ENCODE measurements around the gene ENDOU.

Gene ENDOU, protein sequence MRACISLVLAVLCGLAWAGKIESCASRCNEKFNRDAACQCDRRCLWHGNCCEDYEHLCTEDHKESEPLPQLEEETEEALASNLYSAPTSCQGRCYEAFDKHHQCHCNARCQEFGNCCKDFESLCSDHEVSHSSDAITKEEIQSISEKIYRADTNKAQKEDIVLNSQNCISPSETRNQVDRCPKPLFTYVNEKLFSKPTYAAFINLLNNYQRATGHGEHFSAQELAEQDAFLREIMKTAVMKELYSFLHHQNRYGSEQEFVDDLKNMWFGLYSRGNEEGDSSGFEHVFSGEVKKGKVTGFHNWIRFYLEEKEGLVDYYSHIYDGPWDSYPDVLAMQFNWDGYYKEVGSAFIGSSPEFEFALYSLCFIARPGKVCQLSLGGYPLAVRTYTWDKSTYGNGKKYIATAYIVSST

DNA sequence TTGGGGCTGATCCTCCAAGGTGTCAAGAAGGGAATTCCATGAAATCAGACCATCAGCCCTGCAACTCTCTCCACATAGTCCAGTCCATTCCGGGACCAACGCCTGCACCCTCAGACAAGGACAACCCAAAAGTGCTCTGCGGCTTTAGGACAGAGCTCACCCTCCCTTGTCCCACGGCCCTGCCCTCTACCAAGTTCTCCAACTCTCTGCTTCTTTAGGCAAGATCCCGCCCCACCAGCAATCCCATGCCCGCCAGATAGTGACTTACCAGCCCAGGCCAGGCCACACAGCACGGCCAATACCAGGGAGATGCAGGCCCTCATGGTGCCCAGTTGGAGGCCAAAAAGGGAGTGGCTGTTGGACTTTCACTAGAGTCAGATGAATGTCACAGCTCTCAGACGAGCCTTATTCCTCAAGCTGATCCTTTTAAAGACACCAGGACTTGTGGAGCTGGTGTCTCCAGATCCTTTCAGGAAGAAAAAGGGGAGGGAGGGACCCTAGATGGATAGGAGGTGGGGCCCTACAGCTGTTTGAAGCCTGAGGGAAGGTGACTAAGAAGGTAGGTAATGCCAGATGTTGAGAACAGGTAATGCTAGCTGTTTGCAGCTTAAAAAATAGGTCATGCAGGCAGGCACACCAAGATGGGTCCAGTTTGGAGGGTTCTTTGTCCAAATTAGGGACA lies at the start of gene ENDOU:
ENDOU (minus strand) TSS at position 400 of the 682 bp plus-strand sequence; CDS start at position 323, 77 bp downstream.
- DNase-seq (ENCODE audit: low read depth in 1 of 2, low spot score in 1 of 2) = no peak

DNA sequence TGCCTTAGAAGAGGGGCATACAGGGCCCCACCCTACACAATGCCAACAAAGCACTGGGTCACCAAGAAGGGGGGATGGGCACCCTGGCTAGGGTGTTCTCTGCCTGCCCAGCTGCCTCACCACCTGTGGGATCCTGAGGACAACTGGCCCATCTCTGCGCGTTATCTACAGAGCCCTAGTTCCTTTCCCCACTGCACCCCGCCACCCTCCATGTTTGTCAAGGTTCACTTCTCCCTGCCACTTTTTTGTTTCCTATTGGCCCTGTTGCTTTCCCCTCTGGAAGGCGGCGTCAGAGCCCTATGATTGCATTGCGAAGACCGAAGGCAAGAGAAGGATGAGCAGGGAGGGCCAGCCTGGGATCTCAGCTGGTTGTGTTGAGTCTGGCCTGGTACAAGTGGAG lies 49.4 kb upstream of the ENDOU start:
- DNase-seq (ENCODE audit: low read depth in 1 of 2, low spot score in 1 of 2) = no peak

DNA sequence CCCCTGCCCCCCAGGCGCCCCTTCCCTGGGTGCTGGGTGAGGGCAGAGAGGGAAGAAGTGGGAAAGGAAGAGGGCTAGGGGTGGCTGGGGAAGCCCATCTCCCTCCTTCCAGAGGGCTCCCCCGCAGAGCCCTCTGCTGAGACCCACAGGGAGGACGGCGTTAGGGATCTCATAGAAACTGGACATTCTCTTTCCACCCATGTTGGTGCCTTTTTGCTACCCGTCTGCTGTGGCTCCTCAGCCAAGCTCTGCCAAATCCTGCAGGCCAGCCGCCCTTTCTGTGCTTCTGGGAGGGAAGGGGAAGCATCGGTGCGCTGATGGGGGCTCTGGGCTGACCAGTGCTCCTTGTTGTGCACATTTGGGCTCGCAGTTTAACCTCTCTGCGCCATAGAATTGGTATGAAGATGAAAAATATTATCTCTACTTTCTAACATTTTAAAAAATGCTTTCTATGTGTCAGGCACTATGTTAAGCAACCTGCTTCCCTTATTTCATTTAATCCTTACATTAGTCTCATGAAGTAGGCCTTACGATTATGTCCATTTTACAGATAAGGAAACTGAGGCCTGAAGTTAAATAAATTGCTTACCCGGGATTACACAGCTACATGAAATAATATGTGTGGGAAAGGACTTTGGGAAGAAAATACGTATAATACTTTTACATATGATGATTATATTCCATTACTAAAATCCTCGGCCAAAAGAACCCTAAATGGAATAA lies 48.7 kb upstream of the ENDOU start:
- DNase-seq (ENCODE audit: low read depth in 1 of 2, low spot score in 1 of 2) = no peak

DNA sequence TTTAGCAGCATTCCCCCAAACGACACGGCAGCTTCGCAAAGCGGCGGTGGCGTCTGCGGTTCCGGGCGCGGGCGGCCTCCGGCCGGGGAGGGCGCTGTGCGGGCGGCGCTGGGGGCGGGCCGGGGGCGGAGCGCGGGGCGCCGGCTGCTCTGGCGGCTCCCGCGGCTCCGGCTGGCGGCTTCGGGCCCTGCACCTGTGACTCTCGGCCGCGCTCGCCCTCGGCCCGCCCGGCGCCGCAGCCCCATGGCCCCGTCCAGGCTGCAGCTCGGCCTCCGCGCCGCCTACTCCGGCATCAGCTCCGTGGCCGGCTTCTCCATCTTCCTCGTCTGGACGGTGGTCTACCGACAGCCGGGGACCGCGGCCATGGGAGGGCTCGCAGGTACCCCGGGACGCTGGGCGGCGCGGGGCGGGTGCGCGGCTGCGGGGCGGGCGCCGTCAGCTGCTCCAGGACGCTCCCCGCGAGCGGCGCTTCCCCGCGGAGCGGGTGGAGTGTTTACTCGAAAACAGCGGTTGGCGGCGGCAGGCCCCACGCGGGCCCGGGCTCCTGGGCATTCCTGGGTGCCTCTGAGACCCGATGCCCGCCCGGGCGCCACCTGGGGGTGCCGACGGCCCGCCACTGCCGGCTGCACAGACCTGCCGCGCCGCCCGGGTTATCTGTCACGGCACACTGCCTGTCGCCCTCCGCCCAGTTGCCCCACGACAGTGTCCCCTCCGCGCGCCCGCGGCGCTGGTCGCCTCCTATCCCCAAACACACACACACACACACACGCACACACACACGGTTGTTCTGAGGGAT lies 48.0 kb upstream of the ENDOU start, which contains the start of gene SLC48A1:
SLC48A1 (plus strand) TSS at position 177 of the 796 bp plus-strand sequence; CDS start at position 244, 67 bp downstream.
- peak; percentile 45 to 67 for DNase-seq (ENCODE audit: low read depth in 1 of 2, low spot score in 1 of 2)

DNA sequence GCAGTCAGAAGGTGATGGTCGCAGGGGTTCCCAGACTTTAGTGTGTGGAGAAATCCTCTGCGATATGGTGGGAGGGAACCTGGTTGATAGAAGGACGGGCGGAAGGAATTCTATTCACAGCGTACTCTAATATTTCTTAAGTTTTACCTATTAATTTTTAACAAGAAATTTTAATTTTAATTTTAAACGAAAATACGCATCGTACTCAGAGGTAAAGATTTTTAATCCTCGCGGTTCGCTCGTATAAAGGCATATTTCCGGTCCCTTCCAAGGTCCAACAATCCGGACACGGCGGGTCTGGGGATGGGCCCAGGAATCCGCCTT lies 47.4 kb upstream of the ENDOU start:
- no peak for DNase-seq (ENCODE audit: low read depth in 1 of 2, low spot score in 1 of 2)

DNA sequence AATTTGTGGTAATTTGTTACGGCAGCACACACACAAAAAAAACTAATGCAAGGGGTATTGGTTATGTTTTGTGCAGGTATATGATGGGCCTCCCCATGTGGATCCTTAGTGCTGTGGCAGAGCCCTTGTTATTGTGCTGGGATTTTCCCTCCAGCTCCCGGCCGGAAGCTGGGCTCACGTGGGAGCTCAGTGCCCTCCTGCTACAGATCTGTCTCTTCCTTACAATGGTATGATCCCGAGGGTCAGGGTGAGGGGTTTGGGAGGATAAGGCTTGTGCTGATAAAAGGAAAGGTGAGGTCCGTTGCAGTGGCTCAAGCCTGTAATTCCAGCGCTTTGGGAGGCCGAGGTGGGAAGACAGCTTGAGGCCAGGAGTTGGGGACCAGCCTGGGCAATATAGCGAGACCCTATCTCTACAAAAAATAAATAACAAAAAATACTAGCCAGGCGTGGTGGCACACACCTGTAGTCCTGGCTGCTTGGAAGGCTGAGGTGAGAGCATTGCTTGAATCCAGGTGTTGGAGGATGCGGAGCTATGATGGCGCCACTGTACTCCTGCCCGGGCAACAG lies 46.9 kb upstream of the ENDOU start:
- DNase-seq (ENCODE audit: low read depth in 1 of 2, low spot score in 1 of 2) = no peak

DNA sequence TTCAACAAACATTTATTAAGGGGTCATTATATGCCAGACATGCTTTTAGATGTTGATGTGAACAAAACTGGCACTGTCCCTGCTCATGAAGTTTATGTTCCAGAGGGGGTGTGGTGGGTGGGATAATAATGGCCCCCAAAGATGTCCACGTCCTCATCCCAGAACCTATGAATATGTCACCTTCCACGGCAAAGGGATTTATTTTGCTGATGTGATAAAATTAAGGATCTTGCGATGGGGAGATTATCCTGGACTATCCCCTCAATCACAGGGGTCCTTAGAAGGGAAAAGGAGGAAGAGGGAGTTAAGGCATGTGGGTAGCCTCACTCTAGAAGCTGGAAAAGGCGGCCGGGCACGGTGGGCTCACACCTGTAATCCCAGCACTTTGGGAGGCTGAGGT lies 46.0 kb upstream of the ENDOU start:
- DNase-seq (ENCODE audit: low read depth in 1 of 2, low spot score in 1 of 2) = no peak

DNA sequence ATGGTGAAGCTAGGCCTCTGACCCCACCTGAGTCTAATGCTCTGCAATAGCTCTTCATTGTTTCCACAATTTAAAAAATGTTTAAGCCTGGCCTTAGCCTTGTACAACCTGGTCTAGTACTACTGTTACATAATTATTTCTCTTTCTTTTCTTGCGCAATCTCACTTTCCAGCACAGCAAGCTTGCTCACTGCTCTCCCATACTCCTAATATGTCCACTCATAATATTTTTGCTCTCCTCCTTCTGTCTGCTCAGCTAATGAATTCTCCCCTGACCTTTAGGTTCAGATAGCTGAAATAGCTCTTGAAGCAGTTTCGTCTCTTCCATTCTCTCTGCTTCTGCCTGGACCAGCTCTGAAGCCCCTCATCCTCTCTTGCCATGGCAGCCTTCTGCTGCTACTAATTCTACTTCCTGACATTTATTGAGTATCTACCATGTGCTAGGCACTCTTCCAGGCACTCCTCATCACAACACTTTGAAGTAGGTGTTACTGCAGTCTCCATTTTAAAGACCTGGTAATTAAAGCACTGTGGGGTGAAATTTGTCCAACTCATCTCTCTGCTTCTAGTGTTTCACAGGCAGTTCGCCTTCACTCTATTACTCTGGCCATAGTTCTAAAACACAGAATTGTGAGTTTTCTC lies 44.9 kb upstream of the ENDOU start:
- DNase-seq (ENCODE audit: low read depth in 1 of 2, low spot score in 1 of 2) = no peak

DNA sequence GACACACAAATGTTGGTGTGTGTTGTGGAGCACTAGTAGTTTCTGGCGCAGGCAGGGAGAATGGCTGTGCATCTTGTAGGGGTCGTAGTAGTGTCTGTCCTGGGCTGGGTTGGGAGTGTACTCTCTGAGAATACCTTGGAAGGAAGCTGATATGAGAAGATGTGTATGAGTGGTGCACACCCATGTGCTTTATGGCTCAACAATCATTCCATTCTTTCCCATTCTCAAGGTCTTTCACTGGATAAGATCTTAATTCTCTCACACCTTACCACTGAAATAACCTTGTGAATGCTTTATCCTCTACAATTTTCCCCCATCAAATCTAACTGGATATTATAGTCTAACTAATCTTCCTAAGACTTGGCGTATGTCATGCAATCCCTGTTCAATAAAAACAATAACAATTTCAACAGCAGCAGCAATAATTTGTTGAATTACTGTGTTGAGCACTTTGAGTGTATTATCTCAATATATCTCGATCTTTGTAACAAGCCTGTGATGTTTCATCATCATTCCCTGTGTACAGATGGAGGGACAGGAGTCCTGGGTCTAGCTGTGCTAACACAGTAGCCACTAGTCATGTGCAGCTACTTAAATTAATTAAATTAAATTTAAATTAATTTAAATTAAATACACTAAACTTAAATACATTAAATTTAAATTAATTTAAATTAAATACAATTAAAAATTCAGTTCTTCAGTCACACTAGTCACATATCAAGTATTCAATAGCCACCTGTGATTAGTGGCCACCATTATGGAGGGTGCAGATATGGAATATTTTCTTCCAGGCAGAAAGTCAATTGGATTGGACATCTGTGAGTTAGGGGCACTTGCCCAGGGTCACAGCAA lies 44.2 kb upstream of the ENDOU start:
- DNase-seq (ENCODE audit: low read depth in 1 of 2, low spot score in 1 of 2) = no peak

DNA sequence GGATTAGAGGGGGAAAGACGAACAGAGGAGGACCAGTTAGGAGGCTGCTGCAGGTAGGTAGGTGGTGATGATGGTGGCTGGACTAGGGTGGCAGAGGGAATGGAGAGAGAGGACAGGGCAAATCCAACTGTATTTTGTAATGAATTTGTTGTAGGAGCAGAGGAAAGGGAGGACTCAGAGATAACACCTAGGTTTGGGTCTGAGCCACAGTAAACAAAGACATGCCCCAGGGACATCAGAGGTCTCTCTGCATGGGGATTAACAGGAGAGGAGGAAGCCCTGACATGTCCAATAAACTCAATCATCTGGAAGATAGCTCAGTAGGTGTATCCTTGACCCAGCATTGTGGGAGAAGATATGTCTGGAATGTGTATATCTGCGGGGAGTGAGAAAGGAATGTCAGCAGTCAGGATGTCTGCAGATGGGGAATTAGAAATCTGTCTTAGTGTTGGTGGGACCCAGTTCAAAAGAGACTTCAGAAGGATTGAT lies 43.1 kb upstream of the ENDOU start:
- no peak for DNase-seq (ENCODE audit: low read depth in 1 of 2, low spot score in 1 of 2)

DNA sequence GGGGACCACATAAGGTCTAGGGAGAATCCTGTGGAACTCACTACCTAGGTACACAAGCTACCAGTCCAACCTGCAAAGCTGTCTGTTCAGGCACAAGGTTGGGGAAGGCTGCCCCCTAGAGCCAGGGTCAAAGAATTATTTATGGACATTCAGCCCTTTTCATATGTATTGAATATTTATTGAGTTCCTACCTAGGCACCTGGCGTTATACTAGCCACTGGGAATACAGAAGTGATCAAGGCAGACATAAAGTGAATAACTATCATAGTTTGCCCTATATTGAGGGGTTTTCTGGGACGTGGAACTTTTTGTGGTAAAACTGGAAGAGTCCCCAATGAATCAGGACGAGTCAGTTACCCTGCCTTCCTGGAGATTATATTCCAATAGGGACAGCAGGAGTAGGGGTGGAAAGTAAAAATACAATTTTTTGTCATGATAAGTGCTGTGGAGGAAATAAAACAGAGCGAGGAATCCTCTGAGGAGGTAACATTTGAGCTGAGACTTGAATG lies 42.0 kb upstream of the ENDOU start:
- peak; percentile 41 to 49 for DNase-seq (ENCODE audit: low read depth in 1 of 2, low spot score in 1 of 2)

DNA sequence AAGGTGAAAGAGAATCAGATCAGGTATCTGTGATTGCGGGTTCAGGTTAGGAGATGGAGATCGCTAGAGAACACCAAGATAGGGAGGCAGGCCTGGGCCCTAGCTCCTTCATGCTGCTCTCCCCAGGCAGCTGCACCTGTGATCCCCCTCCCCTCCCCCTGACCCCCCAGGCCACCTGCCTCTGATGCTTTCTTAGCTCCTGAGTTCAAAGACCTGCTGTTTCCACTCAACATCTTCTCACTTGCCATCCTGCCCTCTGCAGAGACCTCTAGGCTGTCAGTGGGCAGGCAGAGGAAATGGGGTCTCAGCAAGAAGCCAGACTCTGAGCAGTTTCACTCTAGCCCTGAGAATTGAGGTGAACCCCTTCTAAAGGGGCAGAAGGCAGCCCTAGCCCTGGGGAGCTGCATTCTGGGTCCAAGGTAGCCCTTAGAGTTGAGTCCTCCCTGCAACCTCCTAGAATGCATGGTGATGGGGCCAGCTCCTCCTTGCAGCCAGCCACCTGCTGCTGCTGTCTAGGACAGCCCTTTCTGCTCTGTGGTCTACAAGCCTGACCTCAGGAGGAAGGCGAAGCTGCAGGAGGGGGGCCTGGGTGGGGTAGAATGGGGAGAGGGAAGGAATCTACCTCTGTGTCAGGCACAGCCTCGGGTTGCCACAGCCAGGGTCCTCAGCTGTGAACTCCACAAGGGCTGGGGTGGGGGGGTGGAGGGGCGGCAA lies 41.4 kb upstream of the ENDOU start:
- DNase-seq (ENCODE audit: low read depth in 1 of 2, low spot score in 1 of 2) = no peak

DNA sequence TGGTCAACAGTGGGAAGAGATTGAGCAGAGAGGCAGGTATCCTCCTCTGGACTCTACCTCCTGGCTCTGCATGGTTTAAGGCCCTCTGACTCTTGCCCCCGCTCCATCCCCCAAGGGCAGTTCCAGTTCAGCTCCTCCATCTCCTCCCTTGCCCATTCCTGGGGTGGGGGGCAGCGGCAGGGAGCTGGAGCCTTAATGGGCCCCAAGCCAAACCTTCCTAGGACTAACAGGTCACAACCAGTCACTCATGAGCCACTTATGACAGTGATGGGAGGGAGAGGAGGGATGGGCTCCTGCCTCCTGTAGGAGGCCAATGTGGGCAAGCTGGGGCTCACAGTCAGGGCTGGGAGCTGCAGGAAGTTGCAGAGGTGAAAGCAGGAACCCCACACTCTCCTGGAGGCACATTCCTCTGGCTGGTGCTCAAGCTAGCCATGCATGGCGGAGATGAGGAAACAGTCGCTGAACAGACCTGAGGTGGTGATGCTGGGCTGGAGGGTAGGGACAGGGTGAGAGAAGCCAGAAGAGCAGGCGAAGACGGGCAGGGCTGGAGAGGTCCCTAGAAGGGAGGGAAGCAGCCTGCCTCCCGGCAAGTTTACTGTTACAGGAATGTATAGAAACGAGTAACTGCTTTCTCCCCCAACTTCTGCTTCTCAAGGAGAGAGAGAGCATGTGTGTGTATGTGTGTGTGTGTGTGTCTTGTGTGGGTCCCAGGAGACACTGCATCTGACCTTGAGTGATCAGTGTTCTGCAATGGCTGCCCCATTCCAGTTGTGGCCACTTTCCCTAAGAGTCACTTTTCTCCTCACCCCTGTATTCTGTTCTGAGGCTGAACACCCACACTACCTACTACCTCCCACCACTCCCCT lies 38.4 kb upstream of the ENDOU start:
- no peak for DNase-seq (ENCODE audit: low read depth in 1 of 2, low spot score in 1 of 2)

DNA sequence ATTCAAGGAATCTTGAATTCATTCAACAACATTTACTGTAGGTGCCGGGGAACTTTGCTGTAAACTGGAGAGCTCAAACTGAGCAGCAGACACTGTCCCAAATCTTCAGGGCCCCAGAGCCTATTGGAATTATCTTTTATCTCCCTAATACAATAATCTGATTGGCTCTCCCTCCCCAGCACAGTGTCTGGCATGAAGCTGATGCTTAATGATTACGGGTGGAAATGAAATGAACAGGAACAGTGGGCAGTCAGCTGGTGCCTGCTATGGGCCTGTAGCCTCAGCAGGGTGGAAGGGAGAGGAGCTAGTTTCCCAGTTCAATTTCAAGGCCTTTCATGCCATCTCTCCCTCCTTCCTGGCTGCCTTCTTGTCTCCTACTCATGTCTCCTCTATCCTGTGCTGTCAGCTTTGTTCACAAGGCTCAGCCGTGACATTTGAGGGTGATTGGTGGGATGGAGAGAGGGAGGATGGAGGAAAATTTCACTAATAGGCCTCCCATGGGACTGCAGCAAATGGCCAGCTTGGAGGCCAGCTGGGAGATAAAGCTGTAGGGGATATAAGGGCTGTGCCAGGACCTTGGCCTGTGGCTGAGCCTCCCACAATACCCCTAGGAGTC lies 37.7 kb upstream of the ENDOU start:
- DNase-seq (ENCODE audit: low read depth in 1 of 2, low spot score in 1 of 2) = no peak

DNA sequence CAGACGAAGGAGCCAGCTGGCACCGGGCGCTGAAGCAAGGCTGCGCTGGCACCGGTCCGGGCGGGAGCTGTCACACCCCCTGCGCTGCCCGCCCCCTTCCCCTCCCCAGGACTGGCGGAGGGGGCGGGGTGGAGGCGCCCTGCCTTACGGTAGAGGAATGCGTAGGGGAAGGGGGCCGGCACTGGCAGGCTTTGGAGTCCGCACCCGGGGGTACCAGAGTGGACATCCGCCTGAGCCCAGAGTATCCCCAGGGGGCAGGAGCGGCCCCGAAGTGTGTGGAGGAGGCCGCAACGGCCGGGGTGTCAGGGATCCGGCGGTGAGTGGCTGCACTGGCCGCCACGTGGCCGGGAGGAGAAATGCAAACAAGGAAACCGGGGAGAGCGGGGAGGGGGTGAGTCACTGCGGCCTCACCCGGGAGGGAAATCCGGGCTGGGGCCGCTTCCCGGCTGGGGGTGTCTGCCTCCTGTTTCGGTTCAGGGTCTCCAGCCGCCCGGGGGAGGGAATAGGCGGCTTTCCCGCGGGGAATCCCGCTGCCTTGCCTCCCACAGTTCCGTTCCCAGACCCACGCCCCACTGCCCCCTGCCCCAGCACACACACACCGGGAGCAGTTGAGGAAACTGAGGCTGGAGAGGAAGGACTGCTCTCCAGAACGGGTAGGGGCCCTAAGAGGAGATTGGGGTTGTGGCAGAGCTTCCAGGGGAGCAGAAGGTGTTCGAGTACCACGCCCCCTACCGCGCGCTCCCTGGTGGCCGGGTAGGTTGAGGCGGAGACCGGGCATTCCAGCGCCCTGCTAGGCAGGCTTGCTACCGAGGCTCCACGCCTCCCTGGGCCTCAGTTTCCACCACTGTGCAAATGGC lies 33.8 kb upstream of the ENDOU start, which contains the start of gene RAPGEF3:
RAPGEF3 (minus strand) TSS at position 47 of the 857 bp plus-strand sequence. CDS start 324 bp downstream, outside the sequence.
- DNase-seq (ENCODE audit: low read depth in 1 of 2, low spot score in 1 of 2) = peak; percentile 35 to 58

DNA sequence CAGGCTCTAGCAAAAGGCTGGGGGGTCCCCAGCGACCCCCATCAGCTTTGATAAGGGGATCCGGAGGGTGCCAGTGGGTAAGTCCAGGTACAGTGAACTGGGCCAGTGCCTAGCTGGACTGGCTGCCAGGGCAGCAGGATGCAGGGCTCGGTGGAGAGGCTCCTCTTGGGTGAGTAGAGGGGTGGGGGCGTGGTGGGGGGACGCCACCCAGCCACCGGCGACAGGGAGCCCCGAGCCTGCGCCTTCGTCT lies 33.2 kb upstream of the ENDOU start:
- DNase-seq (ENCODE audit: low read depth in 1 of 2, low spot score in 1 of 2) = no peak
